ENCODE data around the gene NKPD1.

The NKPD1 gene

DNA sequence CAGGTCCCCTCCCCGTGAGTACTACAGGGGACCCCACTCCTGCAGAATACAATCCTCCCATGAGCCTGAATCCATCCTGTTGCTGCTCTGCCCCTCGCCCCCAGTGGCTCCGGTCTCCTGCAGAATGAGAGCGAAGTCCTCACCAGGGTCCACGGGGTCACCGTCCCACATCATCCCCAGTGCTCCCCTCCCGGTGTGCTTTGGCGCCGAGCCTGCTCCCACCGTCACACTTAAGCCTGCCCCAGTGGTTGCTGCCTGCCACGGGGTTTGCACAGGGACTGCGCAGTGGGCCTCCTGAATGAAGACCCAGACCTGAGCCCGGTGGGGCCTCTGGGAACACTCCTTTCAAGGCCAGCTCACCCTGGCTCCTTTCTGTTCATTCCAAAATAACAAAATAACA, 30.5 kb downstream of the NKPD1 start:
- TF ChIP-seq, protein P1, sequence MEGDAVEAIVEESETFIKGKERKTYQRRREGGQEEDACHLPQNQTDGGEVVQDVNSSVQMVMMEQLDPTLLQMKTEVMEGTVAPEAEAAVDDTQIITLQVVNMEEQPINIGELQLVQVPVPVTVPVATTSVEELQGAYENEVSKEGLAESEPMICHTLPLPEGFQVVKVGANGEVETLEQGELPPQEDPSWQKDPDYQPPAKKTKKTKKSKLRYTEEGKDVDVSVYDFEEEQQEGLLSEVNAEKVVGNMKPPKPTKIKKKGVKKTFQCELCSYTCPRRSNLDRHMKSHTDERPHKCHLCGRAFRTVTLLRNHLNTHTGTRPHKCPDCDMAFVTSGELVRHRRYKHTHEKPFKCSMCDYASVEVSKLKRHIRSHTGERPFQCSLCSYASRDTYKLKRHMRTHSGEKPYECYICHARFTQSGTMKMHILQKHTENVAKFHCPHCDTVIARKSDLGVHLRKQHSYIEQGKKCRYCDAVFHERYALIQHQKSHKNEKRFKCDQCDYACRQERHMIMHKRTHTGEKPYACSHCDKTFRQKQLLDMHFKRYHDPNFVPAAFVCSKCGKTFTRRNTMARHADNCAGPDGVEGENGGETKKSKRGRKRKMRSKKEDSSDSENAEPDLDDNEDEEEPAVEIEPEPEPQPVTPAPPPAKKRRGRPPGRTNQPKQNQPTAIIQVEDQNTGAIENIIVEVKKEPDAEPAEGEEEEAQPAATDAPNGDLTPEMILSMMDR (IDR thresholded peaks at IDR 0.05; ENCODE audit: insufficient read depth, low read depth, low read length, missing control alignments): no peak
- no peak for DNase-seq (ENCODE audit: low read depth)
- H3K4me3 ChIP-seq (ENCODE audit: low read length): no peak overlapping the region

DNA sequence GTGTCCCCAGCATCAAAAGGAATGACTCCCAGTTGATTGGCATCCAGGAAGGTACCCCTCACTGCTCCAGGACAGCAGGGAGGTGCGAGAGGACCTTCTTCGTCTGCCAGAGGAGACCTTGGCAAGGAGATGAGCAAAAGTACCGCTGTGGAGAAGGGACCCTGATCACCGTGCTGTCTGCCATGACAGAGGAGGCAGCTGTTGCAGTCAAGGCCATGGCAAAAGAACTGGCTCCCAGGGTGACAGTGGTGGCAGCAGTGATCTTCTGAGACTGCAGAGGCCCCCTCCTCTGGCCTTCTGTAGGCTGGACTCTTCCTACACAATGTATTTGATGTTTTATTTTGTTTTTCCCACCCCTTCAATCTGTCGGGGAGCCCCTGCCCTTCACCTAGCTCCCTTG, 32.0 kb downstream of the NKPD1 start:
- TF ChIP-seq, protein P1 (IDR thresholded peaks at IDR 0.05; ENCODE audit: insufficient read depth, low read depth, low read length, missing control alignments): no peak
- H3K4me3 ChIP-seq (ENCODE audit: low read length): no peak overlapping the region
- no peak for DNase-seq (ENCODE audit: low read depth)

GRCh38 chr19:45128146-45128545, 32.6 kb downstream of the NKPD1 start:
- TF ChIP-seq, protein P1 (IDR thresholded peaks at IDR 0.05; ENCODE audit: insufficient read depth, low read depth, low read length, missing control alignments): no peak
- DNase-seq (ENCODE audit: low read depth): no peak
- no peak overlapping the region for H3K4me3 ChIP-seq (ENCODE audit: low read length)

DNA sequence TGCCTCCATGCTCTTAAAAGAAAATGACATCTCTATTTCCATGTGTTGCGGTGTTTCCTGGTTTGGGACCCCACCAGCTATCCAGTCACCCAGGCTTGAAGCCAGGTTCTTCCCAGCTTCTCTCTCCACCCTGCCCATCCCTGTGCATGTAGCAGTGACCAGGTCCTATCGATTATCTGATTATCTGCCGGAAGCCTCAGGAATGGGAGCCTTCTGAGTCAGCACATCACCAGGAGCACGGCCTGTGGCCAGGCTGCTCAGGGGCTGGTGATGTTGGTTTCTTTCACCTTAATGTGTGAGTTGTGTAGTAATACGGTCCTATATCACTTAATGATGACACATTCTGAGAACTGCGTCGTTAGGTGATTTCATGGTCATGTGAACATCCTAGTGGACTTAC, 34.1 kb downstream of the NKPD1 start:
- TF ChIP-seq, protein P1 (IDR thresholded peaks at IDR 0.05; ENCODE audit: insufficient read depth, low read depth, low read length, missing control alignments): no peak
- no peak for DNase-seq (ENCODE audit: low read depth)
- no peak overlapping the region for H3K4me3 ChIP-seq (ENCODE audit: low read length)

DNA sequence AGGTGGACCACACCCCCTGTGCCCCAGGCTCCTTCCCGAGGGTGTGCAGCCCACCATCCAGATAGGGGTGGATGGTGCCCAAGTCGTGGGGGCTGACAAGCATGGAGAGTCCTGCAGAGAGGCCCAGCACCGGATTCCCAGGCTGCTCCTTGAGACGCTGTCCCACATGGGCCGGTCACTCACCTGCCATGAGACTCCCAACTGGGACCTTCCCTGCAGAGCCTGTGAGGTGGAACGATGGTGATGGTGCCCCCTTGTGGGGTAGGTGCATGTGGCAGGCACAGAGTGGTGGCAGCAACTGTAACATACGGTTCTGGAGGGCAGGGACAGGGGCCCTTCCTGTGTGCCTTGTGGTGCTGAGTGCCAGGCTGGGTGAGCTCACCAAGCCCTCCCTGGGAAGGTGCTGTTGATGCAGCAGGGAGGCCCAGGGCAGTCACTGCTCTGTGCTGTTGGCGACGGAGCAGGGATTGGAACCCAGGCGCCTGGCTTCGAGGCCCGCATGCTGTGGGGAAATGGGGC, 34.7 kb downstream of the NKPD1 start:
- TF ChIP-seq, protein P1 (IDR thresholded peaks at IDR 0.05; ENCODE audit: insufficient read depth, low read depth, low read length, missing control alignments): peak; percentile 81
- H3K4me3 ChIP-seq (ENCODE audit: low read length): no peak overlapping the region
- DNase-seq (ENCODE audit: low read depth): peak; percentile 73

DNA sequence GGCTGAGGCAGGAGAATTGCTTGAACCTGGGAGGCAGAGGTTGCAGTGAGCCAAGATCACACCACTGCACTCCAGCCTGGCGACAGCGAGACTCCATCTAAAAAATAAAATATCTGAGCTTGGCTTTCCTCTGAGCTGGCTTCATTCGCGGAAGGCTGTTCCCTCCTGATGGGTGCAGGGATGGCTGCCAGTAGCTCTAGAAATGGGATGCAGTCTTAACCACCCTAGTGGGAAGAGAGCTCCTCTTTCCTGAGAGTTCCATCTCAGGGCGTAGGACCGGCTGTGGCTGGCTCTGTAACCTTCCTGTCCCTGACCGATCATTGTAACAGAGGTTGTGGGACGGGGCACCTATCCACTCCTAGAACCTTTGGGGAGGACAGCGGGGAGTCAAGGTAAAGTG, 35.4 kb downstream of the NKPD1 start:
- no peak for DNase-seq (ENCODE audit: low read depth)
- H3K4me3 ChIP-seq (ENCODE audit: low read length): no peak overlapping the region
- TF ChIP-seq, protein P1 (IDR thresholded peaks at IDR 0.05; ENCODE audit: insufficient read depth, low read depth, low read length, missing control alignments): no peak

GRCh38 chr19:45124021-45124420, 36.8 kb downstream of the NKPD1 start:
- TF ChIP-seq, protein P1 (IDR thresholded peaks at IDR 0.05; ENCODE audit: insufficient read depth, low read depth, low read length, missing control alignments): no peak
- H3K4me3 ChIP-seq (ENCODE audit: low read length): no peak overlapping the region
- no peak for DNase-seq (ENCODE audit: low read depth)
